PFSK-1 (cell line): ENCODE results near the gene PERCC1.

Experiments used
- POLR2AphosphoS5 ChIP-seq: IDR thresholded peaks from 2 replicates; pipeline ENCODE4 v1.6.1; 2012; ENCODE audit warnings: low read depth, mild to moderate bottlenecking, control low read depth, low read length, moderate library complexity
- REST ChIP-seq, 2 experiments: IDR thresholded peaks; 2 replicates each; pipeline versions ENCODE4 v1.6.1 to v1.8.0; 2011 to 2012; ENCODE audit warnings: low read depth in 2 of 2, low read length in 2 of 2, control low read depth in 1 of 2, inconsistent platforms in 1 of 2, mild to moderate bottlenecking in 1 of 2, moderate library complexity in 1 of 2; ENCODE audit not compliant: insufficient read depth in 1 of 2
- SIN3A ChIP-seq: IDR thresholded peaks from 2 replicates; pipeline ENCODE4 v1.6.1; 2012; ENCODE audit warnings: mild to moderate bottlenecking, low read length, moderate library complexity, borderline replicate concordance; ENCODE audit not compliant: insufficient read depth

GRCh38 chr16:1466054-1466453 is 35.2 kb downstream of the PERCC1 start:
- TF ChIP-seq POLR2AphosphoS5 = no peak
- TF ChIP-seq SIN3A = no peak
- no peak for TF ChIP-seq REST (IDR thresholded peaks at IDR 0.05; ENCODE audit: insufficient read depth in 1 of 2, low read depth in 2 of 2, low read length in 2 of 2)
